H54 (cell line): Measurements from ENCODE around the gene EBLN2.

Experiments used
- DNase-seq: peaks from one replicate; pipeline ENCODE4 v3.0.0; 2011; ENCODE audit warnings: low spot score, mixed read lengths; ENCODE audit not compliant: insufficient read length
- FAIRE-seq: peaks from 3 replicates; lab custom pipeline; 2011; peaks lifted over from hg19 to GRCh38; lab: Jason Lieb, UNC
- POLR2A ChIP-seq: IDR thresholded peaks from 2 replicates; pipeline ENCODE4 v1.6.1; 2011; ENCODE audit warnings: low read depth, mild to moderate bottlenecking, low read length

The EBLN2 gene

DNA sequence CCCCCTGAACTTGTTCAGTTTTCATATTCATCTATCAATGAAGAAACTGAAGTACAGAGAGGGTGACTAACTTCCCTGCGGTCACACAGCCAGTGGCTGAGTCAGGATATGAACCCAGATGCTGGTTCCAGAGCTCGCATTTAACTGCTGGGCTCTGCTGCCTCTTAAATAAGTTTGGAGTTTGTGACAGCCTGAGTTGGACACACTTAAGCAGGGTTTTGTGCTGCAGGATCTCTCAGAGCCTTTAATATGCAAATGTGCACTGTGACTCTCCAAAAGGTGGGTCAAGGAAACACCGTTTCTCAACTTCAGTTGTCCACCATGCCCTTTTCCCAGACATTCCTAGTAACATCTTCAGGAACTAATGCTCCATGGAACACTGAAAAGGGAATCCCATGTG, 45.8 kb downstream of the EBLN2 start:
- DNase-seq (no peak), FAIRE-seq (no peak)
- TF ChIP-seq POLR2A: no peak

DNA sequence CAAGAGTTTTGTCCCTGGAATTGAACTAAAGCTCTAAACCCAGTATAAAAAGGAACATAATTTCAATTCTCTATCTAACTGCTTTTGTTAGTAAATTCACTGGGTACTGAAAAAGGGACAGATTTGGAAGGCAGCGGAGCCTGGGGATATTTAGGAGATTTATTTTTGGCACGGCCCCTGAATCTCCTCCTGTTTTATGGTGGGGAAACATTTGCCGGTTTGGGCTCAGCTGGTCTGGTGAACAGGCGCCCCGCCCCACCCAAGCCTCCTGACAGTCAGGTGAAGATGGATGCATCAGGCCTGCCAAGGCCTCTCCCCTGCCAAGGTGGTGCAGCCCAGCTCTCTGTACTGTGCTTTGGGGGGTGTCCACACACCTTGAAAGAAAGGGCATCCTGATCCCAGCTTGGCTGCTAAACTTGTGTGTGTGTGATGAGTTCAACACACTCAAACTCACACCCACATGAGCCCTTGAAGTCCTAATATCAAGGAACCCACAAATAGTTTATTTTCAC, 46.3 kb downstream of the EBLN2 start:
- DNase-seq (no peak), FAIRE-seq (no peak)
- no peak for TF ChIP-seq POLR2A

DNA sequence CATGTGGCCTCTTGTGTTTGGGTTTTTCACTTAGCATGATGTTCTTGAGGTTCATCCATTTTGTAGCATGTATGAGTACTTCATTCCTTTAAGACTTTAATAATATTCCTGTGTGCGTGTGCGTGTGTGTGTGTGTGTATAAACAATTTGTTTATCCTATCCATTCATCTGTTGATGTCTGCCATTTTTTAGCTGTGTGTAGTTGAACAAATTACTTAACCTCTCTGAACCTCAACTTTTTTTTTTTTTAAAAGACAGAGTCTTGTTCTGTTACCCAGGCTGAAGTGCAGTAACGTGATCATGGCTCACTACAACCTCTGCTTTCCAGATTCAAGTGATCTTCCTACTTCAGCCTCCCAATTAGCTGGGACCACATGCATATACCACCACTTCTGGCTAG, 47.3 kb downstream of the EBLN2 start:
- no peak for DNase-seq
- no peak for FAIRE-seq
- no peak for TF ChIP-seq POLR2A

DNA sequence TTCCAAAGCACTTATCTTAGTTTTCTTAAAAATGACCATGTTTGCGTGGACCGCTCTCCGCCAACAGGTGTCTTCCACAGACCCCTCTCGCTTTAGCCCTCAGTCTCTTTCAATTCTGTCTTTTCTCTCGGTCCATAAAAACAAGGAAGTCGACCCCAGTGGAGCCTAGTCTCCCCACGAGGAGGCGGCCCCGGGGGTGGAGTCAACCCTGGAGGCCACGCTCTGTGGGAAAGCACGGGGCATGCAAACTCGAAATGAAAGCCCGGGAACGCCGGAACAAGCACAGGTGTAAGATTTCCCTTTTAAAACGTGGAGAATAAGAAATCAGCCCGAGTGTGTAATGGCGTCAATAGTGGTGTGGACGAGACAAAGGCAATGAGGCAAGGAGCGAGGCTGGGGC, 49.1 kb downstream of the EBLN2 start:
- FAIRE-seq (peak; percentile 96), DNase-seq (no peak)
- no peak for TF ChIP-seq POLR2A
